Naive B cell (primary cell): ENCODE measurements around the gene ASIC3. TPM values are rescaled to one million over a fixed set of nuclear protein-coding genes. Genes with fewer than 3 reads are reported as not detected.
"Not testable (repeated sequence)": the region's sequence is repeated elsewhere in the genome, so short reads cannot be mapped to it uniquely, and the experiment has no call there.

ENCODE experiments used
- ATAC-seq, 2 donors: fragments of 150-1000 bp; cut with Tn5 transposase; 2 replicates each; pipeline ENCODE4 v1.10.0; 2021; ENCODE audit warnings: low read depth in 2 of 2, mild to moderate bottlenecking in 2 of 2, moderate library complexity in 2 of 2
- DNase-seq: peaks from one replicate; pipeline ENCODE4 v3.0.0; 2022
- H3K27ac Mint-ChIP-seq, 6 donors: one replicate each; pipeline ENCODE4 v1.8.0; 2020 to 2022; ENCODE audit warnings: mild to moderate bottlenecking in 6 of 6, mixed read lengths in 6 of 6, moderate library complexity in 5 of 6, inconsistent platforms in 2 of 6
- H3K27me3 Mint-ChIP-seq, 3 donors: one replicate each; pipeline ENCODE4 v1.8.0; 2021 to 2022; ENCODE audit warnings: mixed read lengths in 3 of 3, mild to moderate bottlenecking in 1 of 3
- H3K36me3 Mint-ChIP-seq, 2 donors: one replicate each; pipeline ENCODE4 v1.8.0; 2020 to 2022; ENCODE audit warnings: mixed read lengths in 2 of 2, inconsistent platforms in 1 of 2, mild to moderate bottlenecking in 1 of 2
- H3K4me1 Mint-ChIP-seq, 3 donors: one replicate each; pipeline ENCODE4 v1.8.0; 2020 to 2022; ENCODE audit warnings: mixed read lengths in 3 of 3, inconsistent platforms in 1 of 3, mild to moderate bottlenecking in 1 of 3, moderate library complexity in 1 of 3
- H3K4me3 Mint-ChIP-seq, 8 donors: one replicate each; pipeline ENCODE4 v1.8.0; 2020 to 2022; ENCODE audit warnings: mild to moderate bottlenecking in 8 of 8, mixed read lengths in 8 of 8, moderate library complexity in 8 of 8, inconsistent platforms in 2 of 8
- H3K9me3 Mint-ChIP-seq, 7 donors: one replicate each; pipeline ENCODE4 v1.8.0; 2020 to 2022; ENCODE audit warnings: mixed read lengths in 7 of 7, mild to moderate bottlenecking in 5 of 7, inconsistent platforms in 2 of 7, moderate library complexity in 1 of 7
- polyA plus RNA-seq, 6 donors: library from polyadenylated mRNA; unstranded; fragments of 300-500 nt; fragmentation: Illumina TruSeq; gene quantifications; one replicate each; pipeline ENCODE4 v1.2.3, GENCODE V29; 2021; ENCODE audit warnings: low read depth in 6 of 6

Gene ASIC3
- polyA plus RNA-seq, 6 donors from 2014 or later: not detected

DNA sequence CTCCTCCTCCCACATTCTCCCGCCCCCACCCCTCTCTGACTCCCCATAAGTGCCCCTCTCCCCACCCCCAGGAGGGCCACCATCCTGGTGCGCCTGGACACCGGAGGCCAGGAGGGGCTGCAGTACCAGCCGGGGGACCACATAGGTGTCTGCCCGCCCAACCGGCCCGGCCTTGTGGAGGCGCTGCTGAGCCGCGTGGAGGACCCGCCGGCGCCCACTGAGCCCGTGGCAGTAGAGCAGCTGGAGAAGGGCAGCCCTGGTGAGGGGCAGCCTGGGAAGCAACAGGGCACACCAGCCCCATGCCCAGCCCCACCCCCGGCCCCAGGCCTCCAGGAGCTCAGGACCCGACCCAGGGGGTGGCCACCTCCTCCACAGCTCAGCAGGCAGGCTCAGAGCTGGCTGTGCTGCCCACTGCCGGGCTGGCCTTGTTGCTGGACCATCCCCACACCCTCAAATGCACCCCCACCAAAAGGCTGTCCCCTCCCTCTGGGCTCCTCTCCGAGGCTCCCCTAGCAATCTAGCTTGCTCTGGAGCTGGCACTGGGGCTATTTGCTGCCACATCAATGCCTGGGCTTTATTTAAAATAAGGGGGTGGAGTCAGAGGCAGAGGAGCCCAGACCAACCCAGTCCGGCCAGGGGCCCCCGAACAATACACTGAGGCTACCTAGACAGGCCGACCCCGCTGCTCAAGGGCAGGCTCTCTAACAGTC is 38.8 kb upstream of the ASIC3 start:
- Mint-ChIP-seq H3K27ac (peak overlapping the region in 1 of 6 donors; percentile 24), H3K9me3 (no peaks in the 10 kb centered on the region), H3K4me1 (peaks cover 25 to 34% (median 28%) of the 10 kb centered on the region in 3 donors), H3K36me3 (no peaks in the 10 kb centered on the region), H3K27me3 (peaks cover 4 to 65% (median 31%) of the 10 kb centered on the region in 3 donors), H3K4me3 (peak overlapping the region in 2 of 8 donors; percentile 15 to 16)
- ATAC-seq (no peak), DNase-seq (no peak)

DNA sequence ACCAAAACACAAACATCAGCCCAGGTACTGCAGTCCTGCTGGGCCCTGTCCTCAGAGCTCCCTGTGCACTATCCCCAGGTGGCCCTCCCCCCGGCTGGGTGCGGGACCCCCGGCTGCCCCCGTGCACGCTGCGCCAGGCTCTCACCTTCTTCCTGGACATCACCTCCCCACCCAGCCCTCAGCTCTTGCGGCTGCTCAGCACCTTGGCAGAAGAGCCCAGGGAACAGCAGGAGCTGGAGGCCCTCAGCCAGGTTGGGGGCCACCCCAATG is 38.4 kb upstream of the ASIC3 start:
- H3K27me3 Mint-ChIP-seq: peaks cover 0 to 64% (median 30%) of the 10 kb centered on the region in 3 donors
- H3K27ac Mint-ChIP-seq: peak overlapping the region in 1 of 6 donors; percentile 97
- peaks cover 26 to 39% (median 33%) of the 10 kb centered on the region in 3 donors for H3K4me1 Mint-ChIP-seq
- no peaks in the 10 kb centered on the region for H3K9me3 Mint-ChIP-seq
- no peak overlapping the region for H3K4me3 Mint-ChIP-seq
- no peak for DNase-seq
- ATAC-seq: no peak
- H3K36me3 Mint-ChIP-seq: no peaks in the 10 kb centered on the region

DNA sequence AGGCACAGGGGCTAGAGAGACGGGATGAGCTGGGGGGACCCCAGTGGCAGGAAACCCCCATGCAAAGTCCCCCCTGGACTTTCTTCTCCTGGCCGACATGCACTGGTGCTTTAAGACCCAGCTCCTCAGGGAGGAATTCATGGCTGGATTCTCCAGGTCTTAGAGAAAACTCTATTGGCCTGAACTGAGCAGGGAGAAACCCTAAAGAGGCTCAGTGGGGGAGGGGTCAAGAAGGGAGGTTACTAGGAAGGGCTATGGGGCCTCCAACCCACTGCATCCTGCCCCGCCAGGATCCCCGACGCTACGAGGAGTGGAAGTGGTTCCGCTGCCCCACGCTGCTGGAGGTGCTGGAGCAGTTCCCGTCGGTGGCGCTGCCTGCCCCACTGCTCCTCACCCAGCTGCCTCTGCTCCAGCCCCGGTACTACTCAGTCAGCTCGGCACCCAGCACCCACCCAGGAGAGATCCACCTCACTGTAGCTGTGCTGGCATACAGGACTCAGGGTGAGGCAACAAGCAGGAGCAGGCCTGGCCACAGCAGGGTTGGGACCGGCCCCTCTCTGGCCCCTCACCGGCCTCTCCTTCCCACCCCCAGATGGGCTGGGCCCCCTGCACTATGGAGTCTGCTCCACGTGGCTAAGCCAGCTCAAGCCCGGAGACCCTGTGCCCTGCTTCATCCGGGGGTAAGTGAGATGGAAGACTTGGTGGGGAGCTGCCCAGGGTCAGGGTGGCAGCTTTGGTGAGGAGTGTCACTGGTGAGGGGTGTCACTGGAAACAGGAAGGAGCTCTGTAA is 37.8 kb upstream of the ASIC3 start:
- no peaks in the 10 kb centered on the region for H3K9me3 Mint-ChIP-seq
- ATAC-seq: no peak
- H3K4me3 Mint-ChIP-seq: peak overlapping the region in 2 of 8 donors; percentile 15 to 55

DNA sequence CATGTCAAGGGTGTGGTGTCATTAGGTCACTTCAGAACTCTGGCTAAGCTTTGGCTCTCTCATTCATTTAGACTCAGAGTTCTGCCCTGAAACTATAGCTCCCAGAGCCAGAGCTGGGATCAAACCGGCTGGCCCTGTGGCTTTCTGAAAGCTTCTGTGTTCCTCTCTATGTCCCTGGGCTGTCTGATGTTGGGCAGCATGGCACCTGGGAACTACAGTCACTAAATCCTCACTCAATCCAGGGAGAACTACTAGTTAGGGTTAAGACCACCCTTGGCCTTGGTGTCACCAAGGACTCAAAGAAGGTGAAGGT is 37.3 kb upstream of the ASIC3 start:
- H3K27ac Mint-ChIP-seq: peak overlapping the region; percentile 28 to 97 (median 56)
- H3K9me3 Mint-ChIP-seq: no peaks in the 10 kb centered on the region
- H3K4me3 Mint-ChIP-seq: peak overlapping the region in 2 of 8 donors; percentile 1 to 15
- DNase-seq (no peak), ATAC-seq (no peak)
- H3K4me1 Mint-ChIP-seq: peaks cover 34 to 47% (median 40%) of the 10 kb centered on the region in 3 donors
- peaks cover 0 to 72% (median 31%) of the 10 kb centered on the region in 3 donors for H3K27me3 Mint-ChIP-seq
- H3K36me3 Mint-ChIP-seq: no peaks in the 10 kb centered on the region

More for the DNA sequence above, 37.8 kb upstream of the ASIC3 start:
- Mint-ChIP-seq H3K4me1 (peaks cover 32 to 44% (median 38%) of the 10 kb centered on the region in 3 donors), H3K27me3 (peaks cover 0 to 69% (median 34%) of the 10 kb centered on the region in 3 donors), H3K27ac (peak overlapping the region in 5 of 6 donors; percentile 28 to 97 (median 69)), H3K36me3 (no peaks in the 10 kb centered on the region)
- no peak for DNase-seq

DNA sequence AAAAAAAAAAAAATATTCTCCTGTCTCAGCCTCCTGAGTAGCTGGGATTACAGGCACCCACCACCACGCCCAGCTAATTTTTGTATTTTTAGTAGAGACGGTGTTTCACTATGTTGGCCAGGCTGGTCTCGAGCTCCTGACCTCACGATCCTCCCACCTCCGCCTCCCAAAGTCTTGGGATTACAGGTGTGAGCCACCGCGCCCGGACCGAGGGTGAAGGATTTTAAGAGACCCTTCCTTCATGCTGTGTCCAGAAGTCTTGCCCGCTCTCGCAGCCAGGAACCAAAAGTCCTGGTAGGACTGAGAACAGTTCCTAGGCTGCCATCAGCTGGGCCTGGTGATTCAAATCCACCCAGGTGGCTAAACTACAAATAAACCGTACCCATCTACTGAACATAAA is 36.7 kb upstream of the ASIC3 start:
- not testable (repeated sequence) for ATAC-seq, H3K9me3 Mint-ChIP-seq, H3K36me3 Mint-ChIP-seq, DNase-seq
- Mint-ChIP-seq H3K4me1 (peaks cover 39 to 47% (median 40%) of the 10 kb centered on the region in 3 donors), H3K27me3 (peaks cover 0 to 77% (median 31%) of the 10 kb centered on the region in 3 donors), H3K4me3 (peak overlapping the region in 2 of 8 donors; percentile 73 to 96), H3K27ac (peak overlapping the region; percentile 66 to 98 (median 94))

DNA sequence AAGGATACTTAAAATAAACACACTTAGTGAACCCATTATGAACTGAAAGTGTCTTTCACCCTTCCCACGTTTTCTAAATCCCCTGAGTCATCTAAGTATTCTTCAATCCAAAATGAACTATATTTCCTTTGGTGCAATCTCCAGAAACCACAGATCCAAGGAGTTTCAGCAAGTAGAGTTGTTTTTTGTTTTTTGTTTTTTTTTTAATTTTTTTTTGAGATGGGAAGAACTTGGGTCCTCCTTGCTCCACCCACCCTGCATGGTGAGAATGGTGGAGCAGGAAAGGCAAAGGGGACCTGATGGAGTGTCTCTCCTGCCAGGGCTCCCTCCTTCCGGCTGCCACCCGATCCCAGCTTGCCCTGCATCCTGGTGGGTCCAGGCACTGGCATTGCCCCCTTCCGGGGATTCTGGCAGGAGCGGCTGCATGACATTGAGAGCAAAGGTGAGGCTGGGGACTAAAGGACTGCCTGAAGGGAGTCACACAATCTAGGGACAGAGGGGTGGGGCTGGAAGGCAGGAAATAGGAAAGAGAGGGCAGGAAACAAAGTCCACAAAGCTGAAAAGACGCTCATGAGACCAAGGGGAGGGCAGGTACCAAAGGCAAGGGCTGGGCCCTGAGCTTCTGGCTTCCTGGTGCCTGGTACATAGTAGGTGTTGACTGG is 36.2 kb upstream of the ASIC3 start:
- Mint-ChIP-seq H3K4me1 (peaks cover 39 to 47% (median 40%) of the 10 kb centered on the region in 3 donors), H3K4me3 (peak overlapping the region in 7 of 8 donors; percentile 4 to 96 (median 53)), H3K27ac (peak overlapping the region; percentile 93 to 98 (median 95)), H3K27me3 (peaks cover 0 to 76% (median 31%) of the 10 kb centered on the region in 3 donors), H3K9me3 (no peaks in the 10 kb centered on the region), H3K36me3 (no peaks in the 10 kb centered on the region)
- no peak for ATAC-seq
- no peak for DNase-seq

DNA sequence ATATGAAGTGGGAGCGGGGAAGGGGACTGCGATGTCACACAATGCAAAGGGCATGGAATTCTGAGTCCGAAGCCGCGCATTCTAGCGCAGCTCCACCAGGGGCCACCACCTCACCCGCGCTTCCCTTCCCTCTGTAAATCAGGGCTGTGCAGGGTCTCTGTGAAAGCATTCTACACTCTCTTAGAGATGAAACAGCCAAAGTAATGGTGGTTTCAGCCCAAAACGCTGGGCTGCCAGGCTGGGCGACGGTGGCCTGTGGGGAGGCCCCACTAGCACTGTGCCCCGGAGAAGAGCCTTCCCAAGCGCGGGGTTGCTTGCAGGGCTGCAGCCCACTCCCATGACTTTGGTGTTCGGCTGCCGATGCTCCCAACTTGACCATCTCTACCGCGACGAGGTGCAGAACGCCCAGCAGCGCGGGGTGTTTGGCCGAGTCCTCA is 35.4 kb upstream of the ASIC3 start:
- peak overlapping the region; percentile 93 to 98 (median 96) for H3K27ac Mint-ChIP-seq
- ATAC-seq (peak; percentile 16 to 18), DNase-seq (peak; percentile 25)
- no peaks in the 10 kb centered on the region for H3K9me3 Mint-ChIP-seq
- peaks cover 42 to 54% (median 45%) of the 10 kb centered on the region in 3 donors for H3K4me1 Mint-ChIP-seq
- peaks cover 2 to 69% (median 31%) of the 10 kb centered on the region in 3 donors for H3K27me3 Mint-ChIP-seq
- peak overlapping the region in 7 of 8 donors; percentile 53 to 96 (median 81) for H3K4me3 Mint-ChIP-seq
- H3K36me3 Mint-ChIP-seq: no peaks in the 10 kb centered on the region

DNA sequence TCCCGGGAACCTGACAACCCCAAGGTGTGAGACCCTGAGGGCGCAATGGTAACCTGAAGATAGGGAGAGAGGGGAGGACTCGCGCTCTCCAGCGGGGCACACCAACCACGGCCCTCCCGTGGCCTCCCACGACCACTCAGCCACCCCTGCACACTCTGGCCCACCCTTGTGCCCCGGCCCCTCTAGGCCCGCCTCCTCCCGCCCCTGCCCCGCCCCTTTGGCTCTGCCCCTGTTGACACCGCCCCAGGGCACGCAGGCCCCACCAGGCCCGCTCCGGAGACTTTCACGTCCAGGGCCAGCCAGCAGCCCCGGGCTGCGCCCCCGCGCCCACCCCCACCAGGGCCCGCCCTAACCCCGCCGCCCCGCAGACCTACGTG is 35.0 kb upstream of the ASIC3 start:
- H3K9me3 Mint-ChIP-seq: no peaks in the 10 kb centered on the region
- H3K27ac Mint-ChIP-seq: peak overlapping the region; percentile 93 to 100 (median 98)
- ATAC-seq (no peak), DNase-seq (no peak)
- peaks cover 44 to 54% (median 45%) of the 10 kb centered on the region in 3 donors for H3K4me1 Mint-ChIP-seq
- H3K4me3 Mint-ChIP-seq: peak overlapping the region; percentile 85 to 98 (median 96)
- no peaks in the 10 kb centered on the region for H3K36me3 Mint-ChIP-seq
- H3K27me3 Mint-ChIP-seq: peaks cover 6 to 69% (median 31%) of the 10 kb centered on the region in 3 donors

DNA sequence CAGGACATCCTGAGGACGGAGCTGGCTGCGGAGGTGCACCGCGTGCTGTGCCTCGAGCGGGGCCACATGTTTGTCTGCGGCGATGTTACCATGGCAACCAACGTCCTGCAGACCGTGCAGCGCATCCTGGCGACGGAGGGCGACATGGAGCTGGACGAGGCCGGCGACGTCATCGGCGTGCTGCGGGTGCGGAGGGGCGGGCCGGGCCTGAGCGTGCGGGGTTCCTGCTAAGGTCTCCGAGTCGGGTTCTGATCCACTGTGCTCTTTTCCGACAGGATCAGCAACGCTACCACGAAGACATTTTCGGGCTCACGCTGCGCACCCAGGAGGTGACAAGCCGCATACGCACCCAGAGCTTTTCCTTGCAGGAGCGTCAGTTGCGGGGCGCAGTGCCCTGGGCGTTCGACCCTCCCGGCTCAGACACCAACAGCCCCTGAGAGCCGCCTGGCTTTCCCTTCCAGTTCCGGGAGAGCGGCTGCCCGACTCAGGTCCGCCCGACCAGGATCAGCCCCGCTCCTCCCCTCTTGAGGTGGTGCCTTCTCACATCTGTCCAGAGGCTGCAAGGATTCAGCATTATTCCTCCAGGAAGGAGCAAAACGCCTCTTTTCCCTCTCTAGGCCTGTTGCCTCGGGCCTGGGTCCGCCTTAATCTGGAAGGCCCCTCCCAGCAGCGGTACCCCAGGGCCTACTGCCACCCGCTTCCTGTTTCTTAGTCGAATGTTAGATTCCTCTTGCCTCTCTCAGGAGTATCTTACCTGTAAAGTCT is 34.4 kb upstream of the ASIC3 start:
- ATAC-seq (peak; percentile 67 to 71), DNase-seq (peak; percentile 89)
- Mint-ChIP-seq H3K27ac (peak overlapping the region; percentile 94 to 100 (median 98)), H3K36me3 (no peaks in the 10 kb centered on the region), H3K27me3 (peaks cover 9 to 69% (median 34%) of the 10 kb centered on the region in 3 donors), H3K4me3 (peak overlapping the region; percentile 85 to 98 (median 96)), H3K9me3 (no peaks in the 10 kb centered on the region), H3K4me1 (peaks cover 46 to 56% (median 48%) of the 10 kb centered on the region in 3 donors)

DNA sequence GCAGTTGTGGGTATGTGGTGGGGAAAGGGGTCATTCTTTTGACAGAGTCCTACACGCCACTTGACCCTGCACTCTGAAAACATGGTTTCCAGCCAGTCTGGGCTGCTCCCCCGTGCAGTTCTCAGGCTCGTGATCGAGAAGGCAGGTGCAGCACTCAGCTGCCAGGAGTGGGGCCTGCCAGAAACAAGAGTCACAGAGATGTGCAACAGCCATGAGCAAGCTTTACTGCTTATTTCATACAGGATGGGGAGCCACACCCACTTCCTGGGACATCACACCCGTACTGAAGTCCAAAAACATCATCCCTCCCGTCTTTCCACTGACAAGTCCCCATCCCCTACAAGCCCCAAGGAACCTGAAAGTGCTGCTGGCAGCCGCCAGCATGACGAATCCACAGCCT is 33.4 kb upstream of the ASIC3 start:
- Mint-ChIP-seq H3K9me3 (no peaks in the 10 kb centered on the region), H3K4me1 (peaks cover 52 to 64% (median 54%) of the 10 kb centered on the region in 3 donors), H3K27me3 (peaks cover 19 to 71% (median 35%) of the 10 kb centered on the region in 3 donors), H3K36me3 (no peaks in the 10 kb centered on the region), H3K27ac (peak overlapping the region; percentile 91 to 100 (median 96)), H3K4me3 (peak overlapping the region; percentile 78 to 98 (median 96))
- no peak for DNase-seq
- no peak for ATAC-seq

DNA sequence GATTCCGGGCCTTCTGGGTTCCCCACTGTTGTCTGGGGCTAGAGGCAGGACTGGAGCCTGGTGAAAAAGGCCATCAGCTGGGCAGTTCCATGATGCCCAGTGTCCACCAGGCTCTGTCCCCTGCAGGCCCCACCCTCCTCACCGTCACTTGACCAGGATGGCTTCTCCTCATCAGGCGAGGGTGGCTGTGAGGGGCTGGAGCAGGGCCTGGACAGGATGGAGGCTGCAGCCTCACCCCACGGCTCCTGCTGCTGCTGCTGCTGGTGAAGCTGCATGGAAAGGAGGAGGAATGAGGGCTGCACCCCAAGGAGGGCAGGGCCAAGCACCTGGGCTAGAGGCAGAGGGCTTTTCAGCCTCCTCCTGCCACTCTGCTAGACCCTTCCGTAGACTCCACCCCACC is 32.4 kb upstream of the ASIC3 start:
- H3K9me3 Mint-ChIP-seq: no peaks in the 10 kb centered on the region
- H3K4me3 Mint-ChIP-seq: peak overlapping the region in 4 of 8 donors; percentile 22 to 61 (median 49)
- DNase-seq (no peak), ATAC-seq (no peak)
- H3K27me3 Mint-ChIP-seq: peaks cover 29 to 71% (median 36%) of the 10 kb centered on the region in 3 donors
- H3K27ac Mint-ChIP-seq: peak overlapping the region; percentile 27 to 97 (median 92)
- no peaks in the 10 kb centered on the region for H3K36me3 Mint-ChIP-seq
- peaks cover 49 to 58% (median 52%) of the 10 kb centered on the region in 3 donors for H3K4me1 Mint-ChIP-seq

DNA sequence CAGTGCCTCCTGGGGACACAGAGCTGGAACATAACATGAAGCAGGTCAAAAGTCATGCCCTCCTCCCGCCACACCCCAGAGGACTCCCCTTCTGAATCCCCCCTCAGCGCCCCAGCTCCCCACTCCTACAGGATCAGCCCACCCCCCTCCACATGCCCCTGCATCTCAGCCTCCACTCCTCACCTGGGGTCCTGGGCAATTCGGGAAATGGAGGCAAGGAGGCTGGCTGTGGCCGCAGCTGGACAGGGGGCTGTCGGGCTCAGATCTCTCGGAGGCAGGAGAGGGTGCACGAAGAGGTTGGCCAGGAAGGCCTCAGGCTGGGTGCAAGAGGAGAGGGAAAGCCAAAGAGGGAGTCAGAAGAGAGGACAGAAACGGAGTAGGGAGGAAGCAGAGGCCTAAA is 31.8 kb upstream of the ASIC3 start:
- DNase-seq (no peak), ATAC-seq (no peak)
- Mint-ChIP-seq H3K27ac (peak overlapping the region in 5 of 6 donors; percentile 31 to 97 (median 94)), H3K27me3 (peaks cover 34 to 73% (median 40%) of the 10 kb centered on the region in 3 donors), H3K4me1 (peaks cover 49 to 56% (median 50%) of the 10 kb centered on the region in 3 donors), H3K4me3 (peak overlapping the region in 4 of 8 donors; percentile 22 to 63 (median 53)), H3K9me3 (no peaks in the 10 kb centered on the region), H3K36me3 (no peaks in the 10 kb centered on the region)
